Ectodermal cell (in vitro differentiated cells): ENCODE results near the gene KATNA1.
"Not testable (repeated sequence)": the region's sequence is repeated elsewhere in the genome, so short reads cannot be mapped to it uniquely, and the experiment has no call there.

Source experiments
- H3K27ac ChIP-seq: 2 replicates; pipeline ENCODE4 v1.7.0; 2013; ENCODE audit warnings: mild to moderate bottlenecking, low read depth, low read length; ENCODE audit not compliant: insufficient read depth, poor library complexity, severe bottlenecking
- H3K27me3 ChIP-seq: 2 replicates; pipeline ENCODE4 v1.7.0; 2013; ENCODE audit warnings: mild to moderate bottlenecking, low read length; ENCODE audit not compliant: insufficient read depth, control insufficient read depth, poor library complexity, severe bottlenecking
- H3K36me3 ChIP-seq: one replicate; pipeline ENCODE4 v1.7.0; 2013; ENCODE audit warnings: low read length; ENCODE audit not compliant: control insufficient read depth, insufficient read depth
- H3K4me1 ChIP-seq: one replicate; pipeline ENCODE4 v1.7.0; 2013; ENCODE audit warnings: low read length; ENCODE audit not compliant: control insufficient read depth, insufficient read depth
- H3K4me3 ChIP-seq: 2 replicates; pipeline ENCODE4 v1.7.0; 2013; ENCODE audit warnings: low read depth, low read length, control low read depth; ENCODE audit not compliant: insufficient read depth
- H3K9me3 ChIP-seq: 2 replicates; pipeline ENCODE4 v1.7.0; 2013; ENCODE audit warnings: mild to moderate bottlenecking, low read length, moderate library complexity; ENCODE audit not compliant: control insufficient read depth
- WGBS, 2 experiments: methylation state at CpG; one replicate each; pipeline ENCODE4 v1.1.7; 2013; ENCODE audit warnings: missing lambda C conversion rate in 2 of 2; 5-methylcytosine and 5-hydroxymethylcytosine counted together

Gene KATNA1

DNA sequence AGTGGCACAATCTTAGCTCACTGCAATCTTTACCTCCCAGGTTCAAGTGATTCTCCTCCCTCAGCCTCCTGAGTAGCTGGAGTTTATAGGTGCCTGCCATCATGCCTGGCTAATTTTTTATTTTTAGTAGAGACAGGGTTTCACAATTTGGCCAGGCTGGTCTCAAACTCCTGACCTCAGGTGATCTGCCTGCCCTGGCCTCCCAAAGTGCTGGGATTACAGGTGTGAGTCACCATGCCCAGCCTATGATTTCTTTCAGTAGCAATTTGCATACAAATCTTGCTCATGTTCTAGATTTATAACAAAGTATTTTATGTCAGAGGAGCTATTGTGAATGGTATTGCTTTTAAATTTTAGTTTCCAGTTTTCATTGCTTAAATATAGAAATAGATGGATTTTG, 23.8 kb upstream of the KATNA1 start:
- H3K4me3 ChIP-seq, H3K27me3 ChIP-seq, H3K4me1 ChIP-seq, H3K9me3 ChIP-seq, H3K27ac ChIP-seq: not testable (repeated sequence)
- peaks cover 23% of the 10 kb centered on the region for H3K36me3 ChIP-seq

DNA sequence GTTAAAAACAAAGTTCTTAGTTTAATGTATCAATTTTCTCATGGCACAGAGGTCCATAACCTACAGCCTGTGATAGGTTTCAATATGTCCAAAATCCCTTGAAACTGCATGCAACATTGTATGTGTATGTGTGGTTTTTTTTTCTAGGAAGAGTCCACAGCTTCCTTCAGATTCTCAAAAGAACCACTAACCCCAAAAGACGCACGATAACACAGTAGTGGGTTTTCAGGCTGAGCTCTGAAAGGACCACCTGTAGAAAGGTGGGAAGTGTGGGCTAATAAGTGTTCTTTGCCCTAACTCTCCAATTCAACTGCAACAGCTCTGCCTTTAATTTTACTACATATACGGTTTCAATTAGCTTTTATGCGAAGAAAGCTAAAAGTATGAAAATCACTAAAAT, 11.5 kb upstream of the KATNA1 start:
- H3K36me3 ChIP-seq: peaks cover 12% of the 10 kb centered on the region
- H3K9me3 ChIP-seq: no peaks in the 10 kb centered on the region
- 96% methylated on average over 4 of the region's 4 CpGs for WGBS, 2 experiments
- no peak overlapping the region for H3K27ac ChIP-seq
- H3K4me1 ChIP-seq: no peaks in the 10 kb centered on the region
- H3K27me3 ChIP-seq: no peaks in the 10 kb centered on the region
- H3K4me3 ChIP-seq: no peak overlapping the region

DNA sequence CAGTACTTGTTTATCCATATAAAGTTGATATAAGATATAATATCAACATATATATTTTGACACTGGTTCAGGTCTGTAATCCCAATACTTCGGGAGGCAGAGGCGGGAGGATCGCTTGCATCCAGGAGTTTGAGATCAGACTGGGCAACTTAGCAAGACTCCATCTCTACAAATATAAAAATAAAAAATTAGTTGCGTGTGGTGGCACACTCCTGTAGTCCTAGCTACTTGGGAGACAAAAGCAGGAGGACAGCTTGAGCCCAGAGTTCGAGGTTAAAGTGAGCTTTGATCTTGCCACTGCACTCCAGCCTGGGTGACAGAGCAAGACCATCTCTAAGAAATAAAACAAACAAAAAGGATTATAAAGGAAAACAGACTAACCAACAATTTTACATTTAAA, 8.9 kb upstream of the KATNA1 start:
- Histone ChIP-seq H3K27ac (no peak overlapping the region), H3K9me3 (no peaks in the 10 kb centered on the region), H3K36me3 (peaks cover 7% of the 10 kb centered on the region), H3K4me1 (no peaks in the 10 kb centered on the region), H3K27me3 (no peaks in the 10 kb centered on the region), H3K4me3 (no peak overlapping the region)
- 97 to 99% methylated on average over 5 of the region's 5 CpGs for WGBS, 2 experiments

DNA sequence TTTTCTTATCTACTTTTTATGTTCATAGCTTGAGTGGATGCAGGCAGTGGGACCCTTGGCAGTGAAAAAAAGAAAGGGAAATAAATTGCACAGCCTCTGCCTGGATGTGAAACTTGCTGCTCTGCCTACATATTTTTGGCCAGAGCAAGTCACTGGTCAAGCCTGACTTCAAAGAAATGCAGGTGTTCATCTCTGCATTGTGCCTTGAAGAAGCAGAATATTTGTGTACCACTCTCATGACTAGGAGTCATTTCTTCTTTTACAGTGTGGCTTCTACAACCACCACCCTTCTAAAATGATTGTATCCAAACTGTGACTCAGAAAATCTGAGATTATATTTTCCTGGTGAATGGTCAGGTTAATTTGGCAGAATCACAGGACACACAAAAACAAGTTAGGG, 2.5 kb upstream of the KATNA1 start:
- peaks cover 22% of the 10 kb centered on the region for H3K27me3 ChIP-seq
- H3K27ac ChIP-seq: no peak overlapping the region
- no peaks in the 10 kb centered on the region for H3K9me3 ChIP-seq
- H3K4me1 ChIP-seq: no peaks in the 10 kb centered on the region
- no peak overlapping the region for H3K4me3 ChIP-seq
- no peaks in the 10 kb centered on the region for H3K36me3 ChIP-seq

DNA sequence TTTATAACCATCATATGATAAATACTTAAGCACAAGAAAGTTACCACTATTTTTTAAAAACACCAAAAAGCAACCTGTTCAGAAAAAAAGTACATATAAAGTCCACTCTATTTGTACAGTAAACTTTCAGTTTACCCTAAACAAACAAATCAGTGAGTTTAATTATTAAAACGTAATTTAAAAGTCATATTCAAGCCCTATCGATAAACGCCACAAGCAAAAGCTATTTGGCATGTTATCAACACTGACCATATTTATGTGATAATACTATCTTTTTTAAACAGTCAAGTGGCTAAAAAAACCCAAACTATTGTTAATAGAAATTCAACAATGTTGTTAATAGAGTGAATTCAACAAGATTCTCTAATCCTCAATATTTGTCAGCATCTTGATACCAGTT, 1.9 kb downstream of the KATNA1 start:
- H3K27ac ChIP-seq: no peak overlapping the region
- 94% methylated on average over 3 of the region's 3 CpGs; no CpG with 5 or more reads in 1 of the 2 experiments for WGBS, 2 experiments
- no peaks in the 10 kb centered on the region for H3K4me1 ChIP-seq
- H3K36me3 ChIP-seq: no peaks in the 10 kb centered on the region
- H3K27me3 ChIP-seq: peaks cover 25% of the 10 kb centered on the region
- peak overlapping the region; percentile 89 for H3K4me3 ChIP-seq
- no peaks in the 10 kb centered on the region for H3K9me3 ChIP-seq

DNA sequence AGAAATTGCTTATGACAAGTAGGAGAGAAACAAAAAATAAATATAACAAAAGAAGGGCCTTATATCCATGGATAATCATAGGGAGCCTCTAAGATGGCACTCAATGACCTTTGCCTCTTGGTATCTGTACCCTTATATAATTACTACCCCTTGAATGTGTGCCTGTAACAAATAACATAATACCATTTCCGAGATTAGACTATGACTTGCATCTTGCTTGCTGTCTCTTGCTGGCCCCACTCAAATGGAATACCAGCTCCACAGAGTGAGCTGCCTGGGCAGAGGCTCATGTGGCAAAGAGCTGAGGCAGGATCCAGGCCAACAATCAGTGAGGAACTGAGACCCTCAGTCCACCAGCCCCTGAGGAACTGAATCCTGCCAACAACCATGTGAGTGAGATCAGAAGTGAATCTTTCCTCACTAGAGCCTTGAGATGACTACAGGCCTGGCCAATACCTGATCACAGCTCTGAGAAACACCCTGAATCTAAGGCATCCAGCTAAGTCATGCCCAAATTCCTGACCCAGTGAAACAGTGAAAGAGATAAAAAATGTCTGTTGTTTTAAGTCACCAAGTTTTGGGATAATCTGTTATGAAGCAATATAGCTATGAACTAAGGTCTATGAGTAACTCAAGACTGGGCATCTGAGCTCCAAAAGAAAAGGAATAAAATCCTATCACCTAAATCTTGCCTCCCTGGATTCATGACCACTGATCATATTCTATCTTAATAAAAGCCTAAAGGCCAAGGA, 5.5 kb downstream of the KATNA1 start:
- no peaks in the 10 kb centered on the region for H3K9me3 ChIP-seq
- H3K27ac ChIP-seq: no peak overlapping the region
- WGBS, 2 experiments: 95 to 98% methylated on average over 1 of the region's 1 CpG

DNA sequence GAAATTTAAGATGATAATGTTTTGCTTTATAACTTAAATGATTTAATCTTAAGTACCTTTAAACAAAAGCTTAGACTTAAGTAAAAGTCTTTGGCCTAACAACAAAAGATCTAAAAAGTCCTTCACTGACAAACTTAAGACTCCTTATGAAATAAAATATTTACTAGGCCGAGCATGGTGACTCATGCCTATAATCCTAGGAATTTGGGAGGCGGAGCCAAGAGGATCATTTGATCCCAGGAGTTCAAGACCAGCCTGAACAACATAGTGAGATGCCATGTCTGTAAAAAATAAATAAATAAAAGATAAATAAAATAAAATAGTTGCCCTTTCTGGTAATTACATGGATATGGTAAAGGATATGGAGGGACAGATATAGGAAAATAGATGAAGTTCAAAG, 12.4 kb downstream of the KATNA1 start:
- no peaks in the 10 kb centered on the region for H3K9me3 ChIP-seq
- H3K27me3 ChIP-seq: no peaks in the 10 kb centered on the region
- no peak overlapping the region for H3K4me3 ChIP-seq
- WGBS, 2 experiments: 90 to 96% methylated on average over 2 of the region's 2 CpGs
- no peaks in the 10 kb centered on the region for H3K4me1 ChIP-seq
- H3K36me3 ChIP-seq: no peaks in the 10 kb centered on the region
- H3K27ac ChIP-seq: no peak overlapping the region

More for the DNA sequence above, 5.5 kb downstream of the KATNA1 start:
- H3K36me3 ChIP-seq: no peaks in the 10 kb centered on the region
- H3K27me3 ChIP-seq: peaks cover 23% of the 10 kb centered on the region
- H3K4me3 ChIP-seq: no peak overlapping the region
- H3K4me1 ChIP-seq: no peaks in the 10 kb centered on the region

DNA sequence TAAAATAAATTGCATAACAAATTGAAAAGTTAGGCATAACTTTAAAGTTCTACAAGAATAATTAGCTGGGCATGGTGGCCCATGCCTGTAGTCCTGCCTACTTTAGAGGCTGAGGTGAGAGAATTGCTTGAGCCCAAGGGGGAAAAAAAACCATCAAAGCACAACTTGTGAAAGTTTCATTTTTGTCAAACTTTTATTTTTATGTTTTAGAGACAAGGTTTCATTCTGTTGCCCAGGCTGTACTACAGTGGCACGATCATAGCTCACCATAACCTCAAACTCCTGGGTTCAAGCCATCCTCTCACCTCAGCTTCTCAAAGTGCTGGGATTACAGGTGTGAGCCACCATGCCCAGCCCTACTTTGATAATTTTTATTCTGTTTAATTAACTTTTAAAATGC, 14.2 kb downstream of the KATNA1 start:
- no peaks in the 10 kb centered on the region for H3K9me3 ChIP-seq
- H3K4me1 ChIP-seq: no peaks in the 10 kb centered on the region
- H3K4me3 ChIP-seq: no peak overlapping the region
- no peaks in the 10 kb centered on the region for H3K36me3 ChIP-seq
- H3K27ac ChIP-seq: no peak overlapping the region
- 85 to 87% methylated on average over 1 of the region's 1 CpG for WGBS, 2 experiments
- H3K27me3 ChIP-seq: no peaks in the 10 kb centered on the region

DNA sequence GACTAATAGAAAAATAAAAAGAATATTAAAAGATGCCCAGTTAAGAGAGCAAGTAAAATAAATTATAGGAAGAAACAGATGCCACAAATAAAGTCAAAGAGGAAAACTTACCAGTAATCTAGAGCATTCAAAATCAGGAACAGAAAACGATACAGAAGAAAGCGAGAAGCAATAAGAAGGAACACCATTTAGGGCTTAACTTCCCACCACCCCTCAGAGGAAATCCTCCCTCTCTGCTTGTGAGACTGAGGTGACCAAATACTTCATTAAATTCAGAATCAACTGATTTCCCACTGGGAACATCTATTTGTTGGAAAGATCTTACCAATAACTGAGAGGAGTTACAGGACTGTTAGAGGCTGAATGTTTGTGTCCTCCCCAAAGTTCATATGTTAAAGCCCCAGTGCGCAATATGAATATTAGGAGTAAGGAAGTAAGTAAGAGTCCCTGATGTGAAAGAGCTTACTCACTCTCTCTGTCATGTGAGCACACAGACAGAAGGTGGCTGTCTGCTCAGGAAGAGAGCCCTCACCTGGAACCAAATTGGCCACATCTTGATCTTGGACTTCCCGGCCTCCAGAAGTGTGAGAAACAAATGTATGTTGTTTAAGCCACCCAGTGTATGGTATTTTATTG, 19.5 kb downstream of the KATNA1 start:
- Histone ChIP-seq H3K27ac (no peak overlapping the region), H3K4me1 (no peaks in the 10 kb centered on the region), H3K27me3 (no peaks in the 10 kb centered on the region), H3K9me3 (no peaks in the 10 kb centered on the region), H3K36me3 (no peaks in the 10 kb centered on the region), H3K4me3 (no peak overlapping the region)
- WGBS, 2 experiments: 95 to 97% methylated on average over 4 of the region's 4 CpGs

DNA sequence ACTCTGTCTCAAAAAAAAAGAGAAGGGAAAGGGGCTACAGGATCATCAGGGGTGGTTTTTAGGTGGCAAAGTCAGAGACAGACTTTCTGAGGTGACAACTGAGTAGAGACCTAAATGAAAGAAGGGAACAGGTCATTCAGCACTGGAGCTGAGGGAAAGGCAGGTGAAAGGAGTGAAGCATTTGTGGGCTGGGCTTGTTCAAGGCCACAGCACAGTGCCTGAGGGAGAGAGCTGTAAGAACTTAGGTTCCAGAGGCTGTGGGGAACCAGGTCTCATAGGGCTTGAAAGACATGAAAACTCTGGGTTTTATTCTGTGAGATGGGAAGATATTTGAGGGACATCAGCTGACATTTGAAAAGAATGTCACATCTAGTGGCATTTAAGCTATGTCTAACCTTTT, 20.8 kb downstream of the KATNA1 start:
- Histone ChIP-seq H3K4me3 (no peak overlapping the region), H3K9me3 (no peaks in the 10 kb centered on the region), H3K36me3 (no peaks in the 10 kb centered on the region)

More for the DNA sequence above, 20.8 kb downstream of the KATNA1 start:
- Histone ChIP-seq H3K4me1 (no peaks in the 10 kb centered on the region), H3K27ac (no peak overlapping the region), H3K27me3 (no peaks in the 10 kb centered on the region)
